ENCODE results near the gene GFPT2.

DNA sequence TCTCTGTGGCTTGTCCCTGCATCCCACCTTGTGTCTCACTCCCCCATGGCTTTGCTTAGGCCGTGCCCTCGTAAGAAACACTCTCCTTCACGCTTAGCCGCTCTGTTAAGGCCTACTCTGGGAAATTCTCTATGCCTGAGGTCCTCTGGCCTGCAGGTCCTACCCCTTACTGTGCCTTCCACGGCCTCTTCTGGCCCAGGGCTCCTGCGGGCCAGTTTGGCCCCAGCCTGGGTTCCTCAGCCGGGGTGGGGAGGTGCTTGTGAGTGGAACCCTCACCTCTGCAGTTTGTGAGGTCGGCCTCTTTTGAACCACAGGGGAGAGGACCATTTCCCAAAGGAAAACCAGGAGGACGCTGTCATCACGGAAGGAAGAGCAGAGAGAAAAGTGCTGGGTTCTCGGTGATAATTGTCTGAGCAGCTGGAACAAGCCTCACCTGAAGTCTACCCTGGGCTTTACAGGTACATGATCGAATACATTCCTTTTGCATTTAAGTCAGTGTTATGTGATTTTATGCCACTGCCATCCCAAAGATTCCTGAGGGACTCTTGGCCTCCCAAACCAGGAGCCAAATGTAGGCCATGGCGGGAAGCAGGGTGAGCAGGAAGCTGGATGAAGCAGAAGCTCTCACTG is 28.8 kb upstream of the GFPT2 start:
- TF ChIP-seq MAX (IDR thresholded peaks at IDR 0.05) (no peak), RAD21 (IDR thresholded peaks at IDR 0.05; ENCODE audit: low read depth) (no peak), TCF12 (IDR thresholded peaks at IDR 0.05; ENCODE audit: low read depth) (no peak), EP300 (IDR thresholded peaks at IDR 0.05; ENCODE audit: borderline replicate concordance) (no peak), TAF1 (IDR thresholded peaks at IDR 0.05; ENCODE audit: low read depth) (no peak), ZBTB7A (IDR thresholded peaks at IDR 0.05; ENCODE audit: low read depth) (no peak), TEAD4 (IDR thresholded peaks at IDR 0.05) (no peak), YY1 (IDR thresholded peaks at IDR 0.05; ENCODE audit: low read depth) (no peak), EGR1 (IDR thresholded peaks at IDR 0.05) (no peak), CEBPB (IDR thresholded peaks at IDR 0.05) (no peak), CREB1 (IDR thresholded peaks at IDR 0.05; ENCODE audit: low read depth) (no peak)
- TF ChIP-seq, protein P1, sequence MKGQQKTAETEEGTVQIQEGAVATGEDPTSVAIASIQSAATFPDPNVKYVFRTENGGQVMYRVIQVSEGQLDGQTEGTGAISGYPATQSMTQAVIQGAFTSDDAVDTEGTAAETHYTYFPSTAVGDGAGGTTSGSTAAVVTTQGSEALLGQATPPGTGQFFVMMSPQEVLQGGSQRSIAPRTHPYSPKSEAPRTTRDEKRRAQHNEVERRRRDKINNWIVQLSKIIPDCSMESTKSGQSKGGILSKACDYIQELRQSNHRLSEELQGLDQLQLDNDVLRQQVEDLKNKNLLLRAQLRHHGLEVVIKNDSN (IDR thresholded peaks at IDR 0.05), result no peak
- TF ChIP-seq, protein P2, sequence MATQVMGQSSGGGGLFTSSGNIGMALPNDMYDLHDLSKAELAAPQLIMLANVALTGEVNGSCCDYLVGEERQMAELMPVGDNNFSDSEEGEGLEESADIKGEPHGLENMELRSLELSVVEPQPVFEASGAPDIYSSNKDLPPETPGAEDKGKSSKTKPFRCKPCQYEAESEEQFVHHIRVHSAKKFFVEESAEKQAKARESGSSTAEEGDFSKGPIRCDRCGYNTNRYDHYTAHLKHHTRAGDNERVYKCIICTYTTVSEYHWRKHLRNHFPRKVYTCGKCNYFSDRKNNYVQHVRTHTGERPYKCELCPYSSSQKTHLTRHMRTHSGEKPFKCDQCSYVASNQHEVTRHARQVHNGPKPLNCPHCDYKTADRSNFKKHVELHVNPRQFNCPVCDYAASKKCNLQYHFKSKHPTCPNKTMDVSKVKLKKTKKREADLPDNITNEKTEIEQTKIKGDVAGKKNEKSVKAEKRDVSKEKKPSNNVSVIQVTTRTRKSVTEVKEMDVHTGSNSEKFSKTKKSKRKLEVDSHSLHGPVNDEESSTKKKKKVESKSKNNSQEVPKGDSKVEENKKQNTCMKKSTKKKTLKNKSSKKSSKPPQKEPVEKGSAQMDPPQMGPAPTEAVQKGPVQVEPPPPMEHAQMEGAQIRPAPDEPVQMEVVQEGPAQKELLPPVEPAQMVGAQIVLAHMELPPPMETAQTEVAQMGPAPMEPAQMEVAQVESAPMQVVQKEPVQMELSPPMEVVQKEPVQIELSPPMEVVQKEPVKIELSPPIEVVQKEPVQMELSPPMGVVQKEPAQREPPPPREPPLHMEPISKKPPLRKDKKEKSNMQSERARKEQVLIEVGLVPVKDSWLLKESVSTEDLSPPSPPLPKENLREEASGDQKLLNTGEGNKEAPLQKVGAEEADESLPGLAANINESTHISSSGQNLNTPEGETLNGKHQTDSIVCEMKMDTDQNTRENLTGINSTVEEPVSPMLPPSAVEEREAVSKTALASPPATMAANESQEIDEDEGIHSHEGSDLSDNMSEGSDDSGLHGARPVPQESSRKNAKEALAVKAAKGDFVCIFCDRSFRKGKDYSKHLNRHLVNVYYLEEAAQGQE (IDR thresholded peaks at IDR 0.05; ENCODE audit: low read depth), result no peak
